HG02759 (cell line): Measurements from ENCODE around the gene MEIS3.

ENCODE experiments used
- ATAC-seq: cut with Tn5 transposase; IDR thresholded peaks from one replicate; pipeline ENCODE4 v1.9.1; 2021; ENCODE audit warnings: mild to moderate bottlenecking, moderate library complexity; ENCODE audit not compliant: unreplicated experiment

The MEIS3 gene

DNA sequence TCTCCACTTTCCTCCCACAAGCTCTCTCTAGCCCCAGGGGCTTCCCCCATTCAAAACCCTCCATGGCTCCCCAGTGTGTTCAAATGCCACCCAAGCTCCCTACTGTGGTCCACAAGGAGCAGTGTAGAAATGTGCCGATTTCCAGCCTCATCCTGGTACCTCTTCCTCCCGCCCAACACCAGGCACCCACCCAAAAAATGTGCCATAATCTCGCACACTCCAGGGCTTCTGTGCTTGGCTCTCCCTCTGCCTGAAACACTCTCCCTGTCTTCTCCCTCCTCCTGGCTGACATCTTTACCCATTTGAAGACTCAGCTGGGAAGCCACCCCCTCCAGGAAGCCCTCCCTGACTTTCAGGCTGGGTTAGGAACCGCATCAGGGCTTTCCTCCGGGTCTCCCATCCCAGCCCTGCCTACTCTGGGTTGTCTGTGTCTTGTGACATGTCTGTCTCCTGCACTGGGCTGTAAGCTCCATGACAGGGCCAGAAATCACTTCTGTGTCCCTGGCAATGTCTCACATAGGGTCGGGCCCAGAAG, 16.6 kb upstream of the MEIS3 start:
- ATAC-seq = no peak

DNA sequence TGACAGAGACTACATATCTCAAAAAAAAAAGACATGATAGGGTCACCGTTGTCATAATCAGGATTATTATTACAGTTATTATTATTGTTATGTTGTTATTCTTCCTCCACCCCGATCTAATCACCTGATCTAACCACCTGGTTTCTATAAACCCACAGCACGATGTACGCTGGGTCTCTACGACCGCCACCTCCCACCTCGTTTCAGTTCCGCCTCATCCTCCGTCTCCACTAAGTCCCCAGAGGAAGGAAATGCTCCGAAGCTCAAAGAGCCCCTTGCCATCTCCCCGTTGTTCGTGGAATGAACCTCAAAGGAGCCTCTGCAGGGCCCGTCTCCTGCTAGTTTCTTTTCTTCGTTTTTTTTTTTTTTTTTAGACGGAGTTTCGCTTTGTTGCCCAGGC, 15.9 kb upstream of the MEIS3 start:
- ATAC-seq = no peak

DNA sequence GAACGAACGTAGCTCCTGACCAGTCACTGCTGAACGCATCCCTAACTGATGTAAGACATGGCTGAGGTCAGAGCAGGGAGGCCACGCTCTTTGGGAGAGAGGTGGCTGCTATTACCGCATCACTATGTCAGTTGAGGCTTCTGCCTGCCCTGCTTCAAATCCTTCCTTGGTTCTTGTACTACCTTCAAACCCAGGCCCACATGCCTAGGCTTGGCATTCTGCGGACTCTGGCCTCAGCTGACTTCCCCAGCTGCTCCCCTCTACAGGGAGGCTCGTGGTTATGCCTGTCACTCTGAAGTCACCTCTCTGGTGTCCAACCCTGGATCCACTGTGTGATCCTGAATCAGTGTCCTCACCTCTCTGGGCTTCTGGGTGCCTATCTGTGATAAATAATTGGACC, 14.8 kb upstream of the MEIS3 start:
- ATAC-seq = no peak

DNA sequence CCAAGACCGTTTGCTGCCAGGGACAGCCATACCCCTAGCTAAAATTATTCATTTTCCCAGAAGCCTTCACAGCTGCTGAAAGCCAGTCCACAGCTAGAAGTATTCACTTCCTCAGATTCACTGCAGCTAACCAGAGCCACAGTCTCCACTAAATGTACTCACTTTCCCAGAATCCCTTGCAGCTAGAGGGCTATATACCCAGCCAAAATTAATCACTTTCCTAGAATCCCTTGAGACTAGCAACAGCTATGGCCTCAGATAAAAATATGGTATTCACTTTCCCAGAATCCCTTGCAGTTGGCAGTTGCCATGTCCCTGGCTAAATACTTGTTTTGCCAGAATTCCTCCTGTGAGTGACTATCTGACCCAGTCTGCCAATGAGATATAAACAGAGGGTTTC, 13.8 kb upstream of the MEIS3 start:
- no peak for ATAC-seq

DNA sequence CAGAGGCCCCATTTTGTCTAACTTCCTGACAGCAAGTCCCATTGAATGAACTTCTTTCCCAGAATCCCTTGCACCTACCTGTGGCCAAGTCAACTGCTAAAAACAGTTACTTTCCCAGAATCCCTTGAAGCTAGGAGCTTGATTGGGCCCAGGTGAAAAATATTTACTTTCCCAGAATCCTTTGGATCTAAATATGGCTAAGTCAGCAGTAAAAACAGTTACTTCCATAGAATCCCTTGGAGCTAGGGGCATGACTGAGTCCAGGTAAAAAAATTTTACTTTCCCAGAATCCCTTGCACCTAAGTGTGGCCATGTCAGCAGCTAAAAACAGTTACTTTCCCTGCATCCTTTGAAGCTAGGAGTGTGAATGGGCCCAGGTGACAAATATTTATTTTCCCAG, 13.2 kb upstream of the MEIS3 start:
- no peak for ATAC-seq

GRCh38 chr19:47432091-47432490, 12.8 kb upstream of the MEIS3 start:
- ATAC-seq = no peak

DNA sequence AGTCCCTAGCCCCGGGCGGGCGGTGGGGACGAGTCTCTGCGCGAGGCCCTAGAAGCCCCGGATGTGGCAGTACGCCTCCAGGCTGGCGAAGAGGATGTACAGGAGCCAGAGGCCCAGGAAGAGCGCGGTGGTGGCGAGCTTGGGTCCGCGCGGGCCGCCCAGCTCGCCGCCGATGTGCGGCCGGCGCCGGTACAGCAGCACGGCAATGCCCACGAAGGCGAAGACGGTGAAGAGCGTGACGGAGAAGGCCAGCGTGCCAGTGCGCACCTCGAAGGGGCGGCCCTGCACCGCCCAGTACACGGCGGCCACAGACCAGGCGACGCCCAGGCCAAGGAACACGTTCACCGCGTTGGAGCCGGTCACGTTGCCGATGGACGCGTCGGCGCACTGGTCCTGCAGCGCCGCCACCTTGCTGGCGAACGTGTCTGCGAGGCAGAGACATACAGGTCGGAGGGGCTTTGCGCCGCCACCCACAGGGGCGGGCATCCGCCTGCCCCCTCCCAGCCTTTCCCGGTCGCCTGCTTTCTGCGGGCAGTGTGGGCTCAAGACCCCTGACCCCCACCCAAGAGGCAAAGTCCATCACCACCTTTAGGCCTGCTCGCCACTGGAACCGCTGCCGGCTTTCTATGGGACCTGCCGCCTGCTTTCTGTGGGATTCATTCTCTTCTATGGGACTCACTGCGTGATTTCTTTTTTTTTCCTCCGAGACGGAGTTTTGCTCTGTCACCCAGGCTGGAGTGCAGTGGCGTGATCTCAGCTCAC, 10.9 kb upstream of the MEIS3 start:
- no peak for ATAC-seq

DNA sequence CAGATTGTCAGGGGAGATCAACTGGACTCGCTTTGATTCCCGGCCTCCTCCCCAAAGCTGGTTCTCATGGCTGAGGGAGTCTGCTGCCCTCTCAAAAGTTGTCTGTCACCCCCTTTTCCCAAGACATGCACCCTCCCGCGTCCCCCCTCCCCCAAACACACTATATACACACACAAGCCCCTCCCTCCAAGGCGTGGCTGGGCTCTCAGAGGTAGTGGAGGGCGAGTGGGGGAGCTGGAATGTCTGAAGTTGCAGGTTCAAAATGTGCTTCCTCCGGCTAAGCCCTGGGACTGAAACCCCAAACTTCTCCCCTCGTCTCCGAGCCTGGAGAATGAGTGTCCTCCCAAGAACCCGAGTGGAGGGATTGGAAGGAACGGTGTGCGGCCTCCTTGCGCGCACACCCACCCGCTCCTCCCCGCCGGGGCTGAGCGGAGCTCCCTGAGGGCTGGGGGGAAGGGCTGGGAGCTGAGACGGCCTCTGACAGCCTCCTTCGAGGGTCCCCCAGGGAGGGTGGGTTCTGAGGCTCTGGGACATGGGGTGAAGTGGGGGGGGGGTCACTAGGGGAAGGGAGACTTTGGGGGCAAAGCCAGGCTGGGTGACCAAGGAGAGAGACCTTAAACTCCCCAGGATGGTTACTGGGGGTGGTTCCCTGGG, 9.9 kb upstream of the MEIS3 start:
- no peak for ATAC-seq

DNA sequence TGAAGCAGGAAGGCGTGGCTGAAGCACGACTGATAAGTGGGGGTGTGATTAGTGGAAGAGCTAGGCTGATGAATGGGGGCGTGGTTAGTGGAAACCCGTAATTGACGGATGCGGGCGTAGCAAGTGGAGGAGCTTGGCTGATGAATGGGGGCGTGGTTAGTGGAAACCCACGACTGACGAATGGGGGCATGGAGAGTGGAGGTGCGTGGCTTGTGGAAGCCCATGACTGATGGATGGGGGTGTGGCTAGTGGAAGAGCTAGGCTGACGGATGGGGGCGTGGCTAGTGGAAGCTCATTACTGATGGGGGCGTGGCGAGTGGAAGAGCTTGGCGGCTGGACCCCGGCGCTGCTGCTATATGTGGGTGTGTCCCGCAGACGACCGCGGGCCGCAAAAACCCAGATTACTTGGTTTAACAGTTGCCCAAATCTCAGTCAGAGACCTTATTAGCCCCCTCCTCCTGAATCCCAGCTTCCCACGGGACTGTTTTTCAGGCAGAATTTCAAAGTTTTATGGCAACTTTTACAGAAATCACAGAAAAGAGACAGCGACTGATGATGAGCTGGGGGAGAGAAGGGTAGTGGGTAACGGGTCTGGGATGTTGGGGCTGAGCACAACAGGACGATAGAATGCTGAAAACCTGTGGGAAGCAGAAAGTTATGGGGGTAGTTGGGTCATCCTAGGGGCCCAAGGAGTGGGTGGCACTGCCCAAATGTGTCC, 9.0 kb upstream of the MEIS3 start:
- ATAC-seq = no peak

DNA sequence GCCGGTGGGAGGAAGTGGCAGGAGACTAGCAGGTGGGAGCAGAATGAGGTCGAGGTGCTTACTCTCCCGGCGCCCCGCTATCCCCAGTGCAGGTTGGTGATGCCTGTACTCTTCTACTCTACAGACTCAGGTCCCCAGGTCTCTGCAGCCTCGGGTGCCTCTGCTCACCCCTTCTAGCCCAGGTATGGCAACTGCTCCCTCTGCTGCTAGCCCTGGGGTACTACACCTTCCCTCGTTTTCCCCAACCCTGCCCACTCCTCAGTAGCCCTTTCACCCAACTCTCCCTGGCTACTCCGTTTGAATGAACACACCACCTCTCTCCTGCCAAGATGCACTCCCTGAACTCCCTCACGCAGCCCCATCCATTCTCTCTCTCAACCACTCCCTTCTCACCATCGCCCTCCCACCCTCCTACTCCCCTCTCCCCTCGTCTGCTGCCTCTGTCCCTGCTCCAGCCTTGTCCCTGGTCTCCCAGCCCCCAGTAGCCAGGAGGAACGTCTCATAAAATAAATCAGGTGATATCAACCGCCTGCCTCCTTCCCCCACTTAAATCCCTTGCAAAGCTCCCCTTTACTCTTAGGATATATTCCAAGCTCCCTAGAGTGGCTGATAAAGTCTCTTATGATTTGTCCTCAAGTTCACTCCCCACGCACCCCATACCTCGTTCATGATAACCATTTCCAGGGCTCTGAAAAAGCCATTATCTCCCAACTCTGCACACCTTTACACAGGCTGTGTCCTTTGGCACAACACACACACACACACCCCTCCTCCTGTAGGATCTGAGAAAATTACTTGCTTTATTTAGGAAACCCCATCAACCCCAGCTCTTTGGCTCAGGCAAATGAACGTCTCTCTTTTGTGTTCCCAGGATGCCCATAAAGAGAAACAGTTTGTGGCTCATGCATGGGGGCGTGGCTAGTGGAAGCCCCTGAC, 8.2 kb upstream of the MEIS3 start:
- ATAC-seq = no peak

DNA sequence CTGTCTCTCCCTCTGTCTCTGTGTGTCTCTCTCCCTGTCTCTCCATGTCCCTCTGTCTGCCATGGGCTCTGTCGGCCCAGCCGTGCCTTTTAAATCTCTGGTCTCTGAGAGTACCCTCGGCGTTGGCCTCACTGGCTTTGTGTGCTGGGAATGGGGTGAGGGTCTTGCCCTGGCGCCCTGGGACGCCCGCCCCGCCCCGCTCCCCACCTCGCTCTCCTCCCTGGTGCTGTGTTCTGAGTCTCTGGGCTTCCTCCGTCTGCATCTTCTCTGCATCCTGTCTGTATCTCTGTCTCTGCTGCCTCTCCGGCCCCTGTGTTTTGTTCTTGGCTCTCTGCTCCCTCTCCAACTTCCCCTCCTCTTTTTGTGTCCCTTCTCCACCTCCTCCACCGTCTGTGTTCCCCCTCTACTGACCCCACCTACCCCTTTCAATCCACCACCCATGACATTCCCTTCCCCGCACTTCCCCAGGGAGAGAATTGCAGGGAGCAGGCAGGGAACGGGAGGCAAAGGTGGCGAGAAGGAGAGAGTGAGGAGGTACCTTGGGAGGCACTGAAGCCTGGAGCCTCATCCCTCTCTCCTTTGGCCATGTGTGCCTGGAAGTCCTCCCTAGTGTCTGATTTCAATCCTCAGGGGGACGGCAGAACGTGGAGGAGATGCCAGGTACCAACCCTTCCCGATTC, 4.0 kb upstream of the MEIS3 start:
- ATAC-seq = no peak

DNA sequence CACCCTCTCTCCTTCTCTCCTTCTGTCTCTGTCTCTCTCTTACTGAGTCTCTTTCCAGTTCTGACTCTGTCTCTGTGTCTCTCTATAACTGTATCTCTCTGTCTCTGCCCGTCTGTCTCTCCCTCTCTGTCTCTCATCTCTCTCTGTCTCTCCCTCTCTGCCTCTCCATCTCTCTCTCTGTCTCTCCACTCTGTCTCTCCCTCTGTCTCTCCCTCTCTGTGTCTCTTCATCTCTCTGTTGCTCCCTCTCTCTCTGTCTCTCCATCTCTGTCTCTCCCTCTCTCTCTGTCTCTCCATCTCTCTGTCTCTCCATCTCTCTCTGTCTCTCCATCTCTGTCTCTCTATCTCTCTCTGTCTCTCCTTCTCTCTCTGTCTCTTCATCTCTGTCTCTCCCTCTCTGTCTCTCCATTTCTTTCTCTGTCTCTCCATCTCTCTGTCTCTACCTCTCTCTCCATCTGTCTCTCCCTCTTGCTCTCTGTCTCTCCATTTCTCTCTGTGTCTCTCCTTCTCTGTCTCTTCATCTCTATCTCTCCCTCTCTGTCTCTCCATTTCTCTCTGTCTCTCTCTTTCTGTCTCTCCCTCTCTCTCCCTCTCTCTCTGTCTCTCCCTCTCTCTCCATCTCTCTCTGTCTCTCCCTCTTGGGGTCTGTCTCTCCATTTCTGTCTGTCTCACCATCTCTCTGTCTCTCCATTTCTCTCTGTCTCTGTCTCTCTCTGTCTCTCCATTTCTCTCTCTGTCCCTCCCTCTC, 3.3 kb upstream of the MEIS3 start:
- no peak for ATAC-seq

GRCh38 chr19:47421844-47422395, 2.6 kb upstream of the MEIS3 start:
- ATAC-seq = no peak

GRCh38 chr19:47421244-47421786, 2.0 kb upstream of the MEIS3 start:
- ATAC-seq = no peak

- ATAC-seq = no peak
Observed at GRCh38 chr19:47419789-47420188, 462 bp upstream of the MEIS3 start.

GRCh38 chr19:47418692-47419029, 666 bp downstream of the MEIS3 start:
- no peak for ATAC-seq

DNA sequence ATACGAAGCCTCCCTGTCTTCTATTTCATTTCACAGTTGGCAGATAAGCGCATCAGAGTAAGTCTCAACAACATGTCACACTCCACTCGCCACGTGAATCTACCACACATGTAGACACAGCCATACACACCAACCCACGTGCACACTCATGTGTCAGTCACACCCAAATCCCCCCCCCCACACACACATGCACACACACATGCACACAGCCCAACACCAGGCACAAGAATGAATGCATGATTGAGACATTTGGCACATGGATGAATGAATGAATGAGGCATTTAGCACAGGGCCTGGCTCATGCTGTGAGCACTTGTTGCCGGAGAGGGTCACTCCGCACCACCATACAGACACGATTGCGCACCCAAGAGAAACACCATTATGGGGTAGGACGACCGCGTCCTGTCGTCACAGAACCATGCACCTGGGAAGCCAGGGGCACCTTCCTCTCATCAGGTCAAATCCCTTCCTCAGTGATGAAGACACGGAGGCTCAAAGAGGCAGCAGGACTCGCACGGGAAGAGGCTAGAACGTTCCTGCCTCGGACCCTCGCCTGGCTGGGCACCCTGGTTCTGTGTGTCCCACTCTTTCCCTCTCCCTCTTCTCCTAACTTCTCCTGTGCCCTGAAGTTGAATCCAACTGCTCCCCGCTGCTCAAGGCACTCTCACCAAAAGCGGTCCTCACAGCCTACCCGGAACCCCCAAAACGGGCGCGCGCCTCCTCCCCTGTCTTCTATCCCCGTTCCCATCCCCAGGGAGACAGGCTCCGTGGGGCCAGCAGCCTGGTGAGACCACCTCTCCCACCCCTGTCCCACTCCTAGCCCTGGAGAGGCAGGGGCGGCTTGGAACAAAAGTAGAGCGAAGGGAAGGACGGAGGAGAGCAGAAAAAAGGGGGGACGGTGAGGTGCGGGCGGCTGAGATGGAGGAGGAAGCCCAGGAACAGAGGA, 1.3 kb downstream of the MEIS3 start:
- no peak for ATAC-seq
